HG03039 (cell line): ENCODE results near the gene PLA2G4B.

Experiments
- ATAC-seq: cut with Tn5 transposase; IDR thresholded peaks from one replicate; pipeline ENCODE4 v1.9.1; 2021; ENCODE audit warnings: mild to moderate bottlenecking, moderate library complexity; ENCODE audit not compliant: unreplicated experiment

The PLA2G4B gene

GRCh38 chr15:41883484-41883825 lies 44.8 kb downstream of the PLA2G4B start:
- ATAC-seq, result no peak

- ATAC-seq, result no peak
Observed at GRCh38 chr15:41884458-41884857, 45.8 kb downstream of the PLA2G4B start.

- ATAC-seq, result no peak
Observed at GRCh38 chr15:41885321-41885720, 46.7 kb downstream of the PLA2G4B start.

- no peak for ATAC-seq
Observed at GRCh38 chr15:41885841-41886240, 47.2 kb downstream of the PLA2G4B start.

GRCh38 chr15:41886741-41887140 lies 48.1 kb downstream of the PLA2G4B start:
- ATAC-seq, result no peak

- ATAC-seq, result no peak
Observed at GRCh38 chr15:41887161-41887560, 48.5 kb downstream of the PLA2G4B start.

GRCh38 chr15:41887893-41888292 lies 49.2 kb downstream of the PLA2G4B start:
- no peak for ATAC-seq

- ATAC-seq, result no peak
Observed at GRCh38 chr15:41888662-41889253, 50.1 kb downstream of the PLA2G4B start.

- no peak for ATAC-seq
Observed at GRCh38 chr15:41890050-41890690, 51.5 kb downstream of the PLA2G4B start.

- no peak for ATAC-seq
Observed at GRCh38 chr15:41891226-41891625, 52.6 kb downstream of the PLA2G4B start.

- no peak for ATAC-seq
Observed at GRCh38 chr15:41891946-41892345, 53.3 kb downstream of the PLA2G4B start.

- no peak for ATAC-seq
Observed at GRCh38 chr15:41892621-41893421, 54.2 kb downstream of the PLA2G4B start.

GRCh38 chr15:41893422-41894250 lies 55.0 kb downstream of the PLA2G4B start, which contains the start of gene SPTBN5:
TSS of gene SPTBN5 (minus strand) at chr15:41894053. CDS start at chr15:41893497, 556 bp downstream.
- ATAC-seq, result no peak

GRCh38 chr15:41894251-41894790 lies 55.7 kb downstream of the PLA2G4B start:
- ATAC-seq, result no peak

- peak; percentile 65 for ATAC-seq
Observed at GRCh38 chr15:41894791-41895463, 56.3 kb downstream of the PLA2G4B start.

- ATAC-seq, result no peak
Observed at GRCh38 chr15:41895491-41895890, 56.8 kb downstream of the PLA2G4B start.

- no peak for ATAC-seq
Observed at GRCh38 chr15:41895957-41896356, 57.3 kb downstream of the PLA2G4B start.

- ATAC-seq, result no peak
Observed at GRCh38 chr15:41896566-41896965, 57.9 kb downstream of the PLA2G4B start.

GRCh38 chr15:41897363-41897799 lies 58.7 kb downstream of the PLA2G4B start:
- no peak for ATAC-seq
